HUDEP-2 (cell line): Measurements from ENCODE around the gene ANGPTL4.
"Not testable (repeated sequence)": the region's sequence is repeated elsewhere in the genome, so short reads cannot be mapped to it uniquely, and the experiment has no call there.

Experiments used
- DNase-seq, 76 experiments: peaks; one replicate each; lab custom pipeline; 2025; ENCODE audit not compliant: unreplicated experiment in 76 of 76; lab: John Stamatoyannopoulos, UW

The ANGPTL4 gene

GRCh38 chr19:8358948-8359347 is 5.0 kb upstream of the ANGPTL4 start:
- DNase-seq: no peak

- no peak for DNase-seq
Observed at GRCh38 chr19:8360196-8360595, 3.8 kb upstream of the ANGPTL4 start.

GRCh38 chr19:8361921-8362793 is 1.8 kb upstream of the ANGPTL4 start:
- peak in 74 of 76 experiments; percentile 29 to 95 (median 86) for DNase-seq

GRCh38 chr19:8366121-8366581 is 2.2 kb downstream of the ANGPTL4 start:
- peak in 1 of 76 experiments; percentile 15 for DNase-seq

GRCh38 chr19:8366961-8367326 is 3.0 kb downstream of the ANGPTL4 start:
- no peak for DNase-seq

GRCh38 chr19:8367327-8368001 is 3.5 kb downstream of the ANGPTL4 start:
- no peak for DNase-seq

GRCh38 chr19:8370176-8371010 is 6.4 kb downstream of the ANGPTL4 start:
- peak in 2 of 76 experiments; percentile 17 to 22 for DNase-seq

- DNase-seq: peak in 69 of 76 experiments; percentile 29 to 83 (median 65)
Observed at GRCh38 chr19:8371011-8371804, 7.3 kb downstream of the ANGPTL4 start.

GRCh38 chr19:8373867-8374813 is 10.2 kb downstream of the ANGPTL4 start:
- peak in 62 of 76 experiments; percentile 18 to 76 (median 50) for DNase-seq

GRCh38 chr19:8375766-8376165 is 11.8 kb downstream of the ANGPTL4 start:
- not testable (repeated sequence) for DNase-seq

GRCh38 chr19:8376373-8376974 is 12.5 kb downstream of the ANGPTL4 start:
- not testable (repeated sequence) for DNase-seq

GRCh38 chr19:8377598-8377997 is 13.6 kb downstream of the ANGPTL4 start:
- no peak for DNase-seq

- DNase-seq: not testable (repeated sequence)
Observed at GRCh38 chr19:8379156-8379891, 15.4 kb downstream of the ANGPTL4 start.

- DNase-seq: not testable (repeated sequence)
Observed at GRCh38 chr19:8384569-8384968, 20.6 kb downstream of the ANGPTL4 start.

- DNase-seq: not testable (repeated sequence)
Observed at GRCh38 chr19:8385103-8385502, 21.1 kb downstream of the ANGPTL4 start.

- DNase-seq: not testable (repeated sequence)
Observed at GRCh38 chr19:8385566-8385965, 21.6 kb downstream of the ANGPTL4 start.

GRCh38 chr19:8386419-8386818 is 22.5 kb downstream of the ANGPTL4 start:
- not testable (repeated sequence) for DNase-seq

- DNase-seq: no peak
Observed at GRCh38 chr19:8386990-8387389, 23.0 kb downstream of the ANGPTL4 start.
